Measurements from ENCODE around the gene TCERG1L. TPM values are rescaled to one million over a fixed set of nuclear protein-coding genes. Genes with fewer than 3 reads are reported as not detected.

TCERG1L gene
- total and polyA plus RNA-seq, 9 of the 15 experiments (the other 6 are each of a cell fraction or from before 2014, with no cell fraction given) = not detected

- Histone ChIP-seq H3K9me1 (ENCODE audit: control insufficient read depth, insufficient read depth, low read length) (no peaks in the 10 kb centered on the region), H4K20me1 (replicated peaks; ENCODE audit: control insufficient read depth, insufficient read depth, low read length) (no peaks in the 10 kb centered on the region), H3K9me3 (replicated peaks; ENCODE audit: control insufficient read depth, insufficient read depth, low read depth, low read length) (no peaks in the 10 kb centered on the region), H3K4me1 (replicated peaks in 1 of 2; ENCODE audit: control insufficient read depth in 2 of 2, insufficient read depth in 2 of 2, low read length in 2 of 2) (no peaks in the 10 kb centered on the region), H3K4me2 (ENCODE audit: insufficient read depth, low read length) (no peak overlapping the region), H3K79me2 (ENCODE audit: control insufficient read depth, insufficient read depth, low read length) (no peaks in the 10 kb centered on the region), H3K4me3 (no peak overlapping the region), H2AFZ (ENCODE audit: low read depth, low read length) (no peak overlapping the region), H3K27ac (ENCODE audit: extremely low read depth, low read depth, low read length) (no peak overlapping the region), H3K36me3 (ENCODE audit: control insufficient read depth, insufficient read depth, low read length) (no peaks in the 10 kb centered on the region), H3K9ac (ENCODE audit: insufficient read depth in 1 of 2, low read depth in 2 of 2, low read length in 2 of 2) (no peak overlapping the region), H3K27me3 (ENCODE audit: control insufficient read depth in 2 of 2, insufficient read depth in 2 of 2, low read length in 2 of 2) (peaks cover 0 to 8% of the 10 kb centered on the region in 2 experiments; a peak in 2 of 5 replicates)
- TF ChIP-seq MLLT1 (IDR thresholded peaks at IDR 0.05) = no peak
- no peak for TF ChIP-seq CREB3L1 (IDR thresholded peaks at IDR 0.05; ENCODE audit: borderline replicate concordance, low read depth)
- no peak for TF ChIP-seq MAFG (tag; conservative IDR thresholded peaks at IDR 0.05)
- TF ChIP-seq MXD1 (CRISPR knock-in tag; IDR thresholded peaks at IDR 0.05; ENCODE audit: borderline replicate concordance, poor library complexity, severe bottlenecking) = no peak
- TF ChIP-seq ZBTB17 (CRISPR knock-in tag; IDR thresholded peaks at IDR 0.05) = no peak
- no peak for TF ChIP-seq SMAD4 (CRISPR knock-in tag; conservative IDR thresholded peaks at IDR 0.05)
- no peak for TF ChIP-seq TEAD1 (CRISPR knock-in tag; IDR thresholded peaks at IDR 0.05)
- TF ChIP-seq ZNF134 (CRISPR knock-in tag; conservative IDR thresholded peaks at IDR 0.05) = no peak
- no peak for TF ChIP-seq FOS (IDR thresholded peaks at IDR 0.05; ENCODE audit: extremely low read depth, insufficient read length)
- intact Hi-C loops (cut with micrococcal nuclease) (no loop called here), in situ Hi-C loops (cut with MboI) (no loop called here)
- BruUV-seq (replicated peaks) = no TSS peak
- CTCF ChIA-PET (ENCODE audit: low intra/inter-chr PET ratio) = no interaction called here
- ATAC-seq (no peak), FAIRE-seq (no peak), DNase-seq (ENCODE audit: extremely low read depth in 1 of 4, low spot score in 3 of 4) (no peak)
- 4% methylated on average over 11 of the region's 11 CpGs for WGBS (ENCODE audit: insufficient coverage, low coverage, missing lambda C conversion rate)
- POLR2A ChIA-PET = no interaction called here
Measured at GRCh38 chr10:131202990-131203389, 108.5 kb downstream of the TCERG1L start.
